Inferior parietal cortex (tissue), 1 donor: ENCODE results near the gene CGB7.
"Not testable (repeated sequence)": the region's sequence is repeated elsewhere in the genome, so short reads cannot be mapped to it uniquely, and the experiment has no call there.

Experiments
- DNase-seq: peaks from one replicate; pipeline ENCODE4 v3.0.0-alpha.2; 2016; ENCODE audit errors: extremely low spot score

CGB7 gene

GRCh38 chr19:49042177-49042576 lies 15.4 kb downstream of the CGB7 start:
- DNase-seq: no peak

- not testable (repeated sequence) for DNase-seq
These were observed 17.8 kb downstream of the CGB7 start for GRCh38 chr19:49039736-49040135.

GRCh38 chr19:49038557-49039276 lies 18.8 kb downstream of the CGB7 start:
- not testable (repeated sequence) for DNase-seq

- not testable (repeated sequence) for DNase-seq
These were observed 19.4 kb downstream of the CGB7 start for GRCh38 chr19:49038111-49038510.

GRCh38 chr19:49036815-49037214 lies 20.7 kb downstream of the CGB7 start, which contains the start of gene CGB1:
CGB1 (minus strand) TSS chr19:49036895; CDS start chr19:49036711, 184 bp downstream.
- DNase-seq: not testable (repeated sequence)

- DNase-seq: not testable (repeated sequence)
These were observed 25.8 kb downstream of the CGB7 start, which contains the start of gene CGB2 for GRCh38 chr19:49031642-49032301. CGB2 (plus strand) TSS chr19:49031890; CDS start chr19:49032096, 206 bp downstream.

GRCh38 chr19:49030323-49030722 lies 27.2 kb downstream of the CGB7 start:
- not testable (repeated sequence) for DNase-seq

GRCh38 chr19:49029749-49030148 lies 27.8 kb downstream of the CGB7 start:
- not testable (repeated sequence) for DNase-seq

- DNase-seq: not testable (repeated sequence)
These were observed 28.9 kb downstream of the CGB7 start for GRCh38 chr19:49028686-49029085.

- not testable (repeated sequence) for DNase-seq
These were observed 31.9 kb downstream of the CGB7 start for GRCh38 chr19:49025599-49025998.

GRCh38 chr19:49025088-49025487 lies 32.5 kb downstream of the CGB7 start:
- not testable (repeated sequence) for DNase-seq

- not testable (repeated sequence) for DNase-seq
These were observed 33.3 kb downstream of the CGB7 start, which contains the start of gene CGB3 for GRCh38 chr19:49024233-49024632. CGB3 (minus strand) TSS chr19:49024333; CDS start chr19:49023971, 362 bp downstream.

GRCh38 chr19:49022116-49022515 lies 35.4 kb downstream of the CGB7 start:
- no peak for DNase-seq

GRCh38 chr19:49020931-49021895 lies 36.3 kb downstream of the CGB7 start:
- DNase-seq: no peak

GRCh38 chr19:49020342-49020741 lies 37.2 kb downstream of the CGB7 start:
- DNase-seq: no peak

GRCh38 chr19:49019242-49019932 lies 38.2 kb downstream of the CGB7 start:
- DNase-seq: no peak

- DNase-seq: not testable (repeated sequence)
These were observed 38.9 kb downstream of the CGB7 start for GRCh38 chr19:49018388-49019241.

GRCh38 chr19:49017666-49018351 lies 39.7 kb downstream of the CGB7 start:
- no peak for DNase-seq

- DNase-seq: no peak
These were observed 40.4 kb downstream of the CGB7 start, which contains the start of gene LHB for GRCh38 chr19:49017041-49017665. LHB (minus strand) TSS chr19:49017091; CDS start chr19:49017081, 10 bp downstream.
